Measurements from ENCODE around the gene TOX3.

Gene TOX3

DNA sequence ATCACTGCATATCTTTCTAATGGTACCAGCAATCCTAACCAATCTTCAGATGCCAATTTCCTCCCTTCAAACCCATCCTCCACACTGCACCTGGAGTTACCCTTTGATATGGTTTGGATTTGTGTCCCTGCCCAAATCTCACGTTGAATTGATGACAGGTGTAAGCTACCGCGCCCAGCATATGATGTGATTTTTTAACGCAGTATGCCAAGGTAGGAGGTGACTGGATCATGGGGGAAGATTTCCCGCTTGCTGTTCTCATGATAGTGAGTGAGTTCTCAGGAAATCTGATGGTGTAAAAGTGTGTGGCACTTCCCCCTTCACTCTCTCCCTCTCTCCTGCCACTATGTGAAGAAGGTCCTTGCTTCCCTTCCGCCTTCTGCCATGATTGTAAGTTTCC is 57.0 kb downstream of the TOX3 start:
- DNase-seq: no peak

DNA sequence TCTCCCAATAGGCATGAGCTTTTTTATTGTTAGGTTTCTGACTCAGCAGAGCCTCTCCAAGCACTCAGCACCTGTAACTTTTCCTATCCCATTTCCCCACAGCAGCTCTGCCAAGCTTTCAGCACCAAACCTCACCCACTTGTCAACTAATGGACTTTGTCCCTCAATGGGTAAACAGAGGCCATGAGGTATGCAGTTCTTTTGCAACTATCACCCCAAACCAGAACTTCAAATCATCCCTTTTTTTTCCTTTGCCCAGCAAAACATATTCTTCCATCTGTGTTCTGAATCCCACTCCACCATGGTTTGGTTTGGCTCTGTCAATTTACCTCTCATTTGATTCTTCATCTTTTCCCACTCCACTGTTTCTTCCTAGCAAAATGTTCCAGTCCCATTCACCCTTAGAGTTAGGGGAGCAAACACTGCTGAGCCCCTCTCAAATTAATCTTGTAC is 58.1 kb downstream of the TOX3 start:
- DNase-seq: no peak

DNA sequence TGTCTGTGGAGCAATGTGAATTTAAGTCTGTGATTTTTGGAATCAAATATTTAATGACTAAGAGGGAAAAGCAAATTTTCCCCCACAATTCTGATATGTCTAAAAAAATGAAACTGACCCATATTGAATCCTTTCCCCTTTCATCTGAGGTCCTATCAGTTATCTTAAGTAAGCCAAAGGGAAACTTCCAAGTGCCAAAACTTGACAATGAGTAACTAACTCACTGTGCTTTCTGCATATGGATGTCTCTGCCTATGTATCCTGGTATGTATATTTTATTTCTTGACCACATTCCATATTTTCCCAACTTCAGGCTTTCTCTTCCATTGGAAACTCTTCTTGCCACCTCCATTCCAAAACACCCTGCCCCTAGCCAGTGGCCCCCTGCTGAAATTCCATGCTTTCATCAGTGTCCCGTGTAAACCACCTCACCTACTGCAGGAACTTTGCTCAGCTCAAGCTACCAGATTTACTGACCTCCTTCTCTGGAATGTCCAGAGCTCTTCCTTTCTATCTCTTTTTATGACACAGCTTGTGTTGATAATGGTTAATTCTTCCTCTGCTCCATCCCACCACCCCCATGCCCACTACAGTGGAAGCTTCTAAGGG is 59.0 kb downstream of the TOX3 start:
- no peak for DNase-seq

DNA sequence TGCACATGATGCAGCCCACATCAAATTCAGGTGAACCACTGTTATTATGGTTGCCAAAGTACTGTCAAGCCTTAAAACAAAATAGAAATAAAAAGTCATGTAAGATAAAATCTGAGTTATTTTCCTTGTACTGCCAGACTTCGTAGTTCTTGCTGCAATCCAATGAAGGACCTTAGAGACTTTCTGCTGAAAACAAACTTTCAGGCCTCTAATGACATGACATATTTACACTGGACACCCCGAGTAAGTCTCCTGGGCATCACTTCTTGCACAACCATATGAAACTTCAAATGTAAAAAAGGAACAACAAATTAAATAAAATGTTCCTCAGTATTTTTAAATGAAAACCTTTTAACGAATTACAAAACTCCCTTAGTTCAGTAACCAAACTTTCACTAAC is 66.7 kb downstream of the TOX3 start:
- no peak for DNase-seq

DNA sequence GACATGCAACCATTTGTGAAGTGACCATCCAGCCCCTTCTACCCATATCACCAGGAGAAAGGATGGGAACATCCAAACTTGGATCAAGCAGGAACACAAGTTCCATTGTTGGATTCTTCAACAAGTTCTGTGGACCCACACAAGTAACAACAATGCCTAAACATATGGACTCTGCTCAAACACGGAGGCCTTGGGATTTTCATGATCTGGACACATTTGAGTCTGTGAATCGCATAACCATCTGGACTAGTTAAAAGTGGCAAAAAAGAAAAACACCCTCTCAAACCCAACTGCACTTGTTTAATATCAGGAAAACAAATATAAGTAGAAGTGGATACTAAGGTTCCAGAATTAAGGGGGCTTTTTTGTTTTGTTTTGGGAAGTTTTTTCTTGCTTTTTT is 70.8 kb downstream of the TOX3 start:
- no peak for DNase-seq

DNA sequence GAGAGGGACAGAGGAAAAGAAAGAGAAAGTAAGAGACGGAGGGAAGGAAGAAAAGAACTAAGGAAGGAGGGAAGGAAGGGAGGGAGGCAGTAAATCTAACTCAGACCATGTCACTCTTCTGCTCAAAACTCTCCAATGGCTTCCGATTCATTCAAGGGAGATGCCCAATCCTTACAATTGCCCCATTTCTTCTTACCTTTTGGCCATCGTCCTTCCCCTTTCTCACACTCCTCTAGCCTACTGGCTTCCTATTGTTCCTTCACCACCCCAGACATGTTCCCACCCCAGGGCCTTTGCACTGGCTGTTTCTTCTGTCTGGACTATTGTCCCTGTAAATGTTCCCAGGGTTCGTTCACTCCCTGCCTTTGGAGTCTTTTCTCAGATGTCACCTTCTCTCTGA is 72.3 kb downstream of the TOX3 start:
- DNase-seq: no peak

DNA sequence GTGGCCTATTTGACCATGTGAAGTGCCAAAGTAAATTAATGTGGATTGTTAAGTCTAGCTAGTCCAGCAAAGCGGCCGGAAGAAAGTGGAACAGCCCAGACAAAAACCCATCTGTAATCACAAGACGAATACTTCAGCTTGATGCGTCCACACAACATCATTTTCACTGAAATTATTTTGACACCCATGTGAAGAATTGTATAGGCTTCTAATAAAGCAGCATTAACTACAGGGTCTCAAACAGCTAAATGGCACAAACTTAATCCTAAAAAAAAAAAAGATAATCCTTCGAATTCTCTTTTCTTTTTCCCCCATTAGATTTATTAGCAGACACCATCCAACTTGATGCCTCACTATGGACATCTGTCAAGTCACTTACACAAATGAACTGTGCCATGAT is 73.8 kb downstream of the TOX3 start:
- no peak for DNase-seq

DNA sequence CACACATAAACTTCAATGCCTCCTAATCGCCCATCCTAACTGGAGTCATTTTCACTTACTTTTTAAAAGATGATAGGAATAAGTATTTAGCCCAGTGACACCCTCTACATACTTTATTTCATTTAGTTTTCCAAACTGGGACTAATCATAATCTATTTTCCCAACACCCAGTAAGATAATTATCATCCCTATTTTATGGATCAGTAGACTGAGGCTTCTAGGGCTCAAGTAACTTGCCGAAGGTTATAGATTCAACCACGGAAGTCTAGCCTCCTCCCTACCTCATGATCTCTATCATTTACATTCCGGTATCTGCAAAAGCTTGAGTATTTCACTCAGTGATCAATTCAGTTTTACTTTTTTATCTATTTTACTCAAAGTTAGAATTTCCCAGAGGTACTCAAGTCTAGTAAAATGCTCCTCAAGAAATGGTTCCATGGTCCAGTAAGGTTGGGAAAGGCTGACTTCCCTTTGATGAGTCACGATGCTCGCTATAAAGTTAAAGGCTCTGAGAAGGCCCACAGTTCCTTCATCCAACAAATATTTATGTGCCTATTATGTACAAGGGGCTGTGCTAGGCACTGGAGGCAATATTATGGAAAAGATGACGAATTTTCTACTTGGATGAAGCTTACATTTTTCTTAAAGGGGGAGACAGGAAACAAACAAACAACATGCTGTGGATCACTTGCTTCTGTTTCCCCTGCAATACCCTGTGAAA is 75.1 kb downstream of the TOX3 start:
- DNase-seq: no peak

DNA sequence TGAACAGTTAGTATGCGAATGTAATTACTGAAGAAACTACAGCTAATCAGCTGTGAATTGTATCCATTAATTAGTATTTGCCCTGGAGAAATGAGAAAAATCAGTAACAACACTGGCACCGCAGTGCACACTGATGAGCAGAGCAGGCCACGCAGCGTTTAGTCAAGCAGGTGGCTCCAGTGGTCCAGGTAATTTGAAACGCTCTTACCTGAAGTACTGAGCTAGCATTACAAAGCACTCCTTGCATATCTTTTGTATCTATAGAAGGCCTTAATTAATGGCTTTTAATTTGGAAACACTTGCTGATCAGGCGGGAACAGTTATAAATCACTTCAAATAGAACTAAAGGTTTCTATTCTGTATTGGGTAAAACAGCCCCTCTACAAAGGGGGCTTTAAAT is 76.4 kb downstream of the TOX3 start:
- no peak for DNase-seq

DNA sequence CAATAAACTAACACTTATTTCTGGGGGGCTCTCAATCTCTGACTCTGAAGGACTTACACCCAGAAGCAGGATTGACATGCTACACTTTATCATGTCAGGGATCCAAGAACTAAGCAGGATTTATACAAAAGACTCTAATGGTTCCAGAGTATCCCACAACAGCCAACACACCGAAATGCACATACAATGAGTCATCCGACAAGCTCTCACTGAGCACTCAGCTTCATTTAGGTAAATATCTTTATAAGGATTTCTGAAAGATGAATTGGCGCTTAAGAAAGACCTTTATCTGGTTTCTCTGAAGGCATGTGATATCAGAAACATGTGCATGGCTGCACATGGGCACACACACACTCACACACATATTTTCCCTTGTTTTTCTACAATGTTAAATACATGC is 77.2 kb downstream of the TOX3 start:
- no peak for DNase-seq

DNA sequence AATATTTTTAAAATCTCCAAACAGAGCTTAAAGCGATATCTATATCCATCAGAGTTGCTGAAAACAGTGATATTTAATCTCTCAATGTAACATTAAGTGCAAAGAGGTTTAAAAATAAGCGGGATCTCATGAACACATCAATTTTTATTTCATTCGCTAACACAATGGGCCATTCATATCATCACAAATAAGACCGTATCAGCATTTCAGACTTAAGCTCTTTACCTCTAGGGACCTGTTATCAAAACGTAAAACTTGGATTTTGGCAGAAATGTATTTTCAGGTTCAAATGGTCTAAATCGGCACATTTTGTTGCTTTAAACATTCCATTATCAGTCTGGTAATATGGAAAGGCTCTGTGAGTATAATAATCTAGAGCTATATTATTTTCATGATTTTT is 77.9 kb downstream of the TOX3 start:
- DNase-seq: no peak

DNA sequence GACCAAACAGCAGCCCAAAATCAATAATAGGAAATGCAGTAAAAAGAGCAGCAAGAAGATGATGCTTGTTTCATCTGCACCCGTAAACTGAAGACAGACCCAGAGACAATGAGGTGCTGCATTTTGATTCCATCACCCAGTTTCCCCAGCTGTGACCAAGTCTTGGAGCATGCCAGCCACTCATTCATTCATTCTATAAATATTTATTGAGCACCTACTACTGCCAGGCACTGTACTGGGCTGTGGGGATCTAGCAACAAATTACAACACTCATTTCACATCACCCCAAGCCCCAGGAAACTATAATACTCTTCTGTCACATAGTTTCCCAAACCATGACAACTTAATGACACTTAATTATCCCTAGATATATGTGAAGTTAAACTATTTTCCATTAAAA is 79.2 kb downstream of the TOX3 start:
- no peak for DNase-seq

DNA sequence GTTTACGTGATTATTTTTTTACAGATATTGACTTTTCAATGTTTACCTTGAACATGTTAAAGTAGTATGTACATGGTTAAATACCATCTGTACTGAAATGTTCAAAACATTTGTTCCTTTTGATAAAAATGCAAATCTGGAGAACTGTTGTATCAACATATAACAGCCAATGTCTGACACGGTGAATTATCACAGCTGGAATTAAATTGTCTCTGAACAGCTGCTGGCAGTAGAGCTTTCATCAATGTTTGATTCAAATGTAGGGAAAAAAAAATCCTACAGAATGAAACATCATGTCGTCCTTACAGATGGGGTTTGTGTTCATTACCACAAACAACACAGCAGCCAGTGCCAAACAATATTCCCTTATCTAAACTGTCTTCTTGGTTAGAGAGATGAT is 79.9 kb downstream of the TOX3 start:
- no peak for DNase-seq

DNA sequence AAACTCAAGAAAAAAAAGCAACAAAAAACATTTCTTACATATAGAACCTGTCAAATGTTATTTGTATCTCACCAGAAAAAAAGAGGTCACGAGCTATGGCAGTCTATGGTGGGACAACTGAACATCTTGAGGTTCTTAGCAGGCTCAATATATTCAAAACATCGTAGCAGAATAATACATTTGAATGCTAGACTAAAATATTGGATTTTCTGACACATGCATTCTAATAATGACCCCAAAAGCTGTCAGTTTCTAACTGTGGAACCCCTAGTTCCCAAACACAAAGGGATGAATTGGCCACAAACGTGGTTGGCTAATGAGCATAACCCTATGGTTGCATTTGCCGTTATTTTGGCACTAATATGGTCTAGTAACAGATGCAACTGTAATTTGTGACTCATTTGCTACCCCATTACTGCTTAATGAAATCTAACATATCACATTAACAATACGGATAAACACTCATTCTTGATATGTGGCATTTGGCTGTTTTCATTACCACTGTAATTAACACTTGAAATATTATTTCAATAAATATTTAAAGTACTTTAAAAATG is 81.2 kb downstream of the TOX3 start:
- DNase-seq: no peak

DNA sequence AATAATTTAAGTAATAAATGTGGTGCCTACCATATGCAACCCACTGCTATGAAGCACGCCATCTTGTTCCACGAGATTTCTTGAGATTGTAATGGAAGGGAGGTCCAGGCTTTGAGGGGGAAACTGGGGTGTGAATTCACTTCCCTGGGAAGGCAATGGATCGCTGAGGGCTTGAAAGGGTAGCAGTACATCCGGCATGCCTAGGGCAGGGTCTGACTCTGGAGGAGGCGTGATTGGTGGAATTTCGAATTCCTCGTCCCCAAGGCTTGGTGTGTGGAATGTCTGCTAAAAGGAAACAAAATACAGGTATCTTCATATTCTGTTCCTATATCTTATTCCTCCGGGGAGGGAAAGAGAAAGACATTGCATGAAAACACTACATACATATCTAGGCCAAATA is 83.0 kb downstream of the TOX3 start:
- no peak for DNase-seq

DNA sequence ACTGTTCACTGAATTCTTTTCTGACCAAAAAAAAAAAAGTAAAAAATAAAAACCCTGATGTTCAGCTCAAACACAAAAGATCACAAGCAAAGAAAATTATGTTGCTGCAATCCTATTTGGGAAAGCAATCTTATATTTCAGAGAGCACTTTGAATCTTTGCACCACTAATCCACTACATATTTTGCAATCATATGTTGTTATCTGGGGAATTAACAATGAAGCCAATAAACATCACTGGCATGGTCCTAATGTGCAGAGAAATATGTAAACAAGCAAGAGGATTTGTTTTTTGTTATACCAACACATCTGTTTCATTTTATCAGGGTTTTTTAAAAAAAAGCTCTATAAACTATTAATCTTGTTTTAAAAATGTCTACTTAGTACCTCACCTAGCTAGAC is 84.1 kb downstream of the TOX3 start:
- no peak for DNase-seq

DNA sequence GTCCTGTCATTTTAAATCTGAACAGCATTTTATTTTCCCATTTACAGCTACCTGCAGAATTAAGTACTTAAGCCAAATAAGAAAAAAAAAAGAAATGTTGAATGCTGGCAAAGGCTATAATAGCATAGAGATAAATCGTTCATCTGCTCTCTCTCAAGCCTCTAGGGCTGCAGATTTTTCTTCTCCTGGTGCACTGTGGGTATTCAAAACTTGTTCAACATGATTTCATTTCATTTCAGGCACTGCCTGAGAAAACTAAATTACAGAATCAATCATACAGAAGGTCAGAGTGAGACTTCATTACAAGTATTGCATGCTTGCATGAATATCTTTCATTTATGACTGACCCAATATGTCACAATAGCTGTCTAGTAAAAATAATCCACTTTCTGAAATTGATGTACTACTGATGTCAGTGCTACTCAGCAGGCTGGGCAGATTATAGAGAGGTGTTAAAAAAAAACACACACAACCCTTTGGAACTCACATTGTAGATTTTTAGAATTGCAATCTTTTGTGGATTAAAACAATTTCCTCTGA is 86.2 kb downstream of the TOX3 start:
- no peak for DNase-seq

DNA sequence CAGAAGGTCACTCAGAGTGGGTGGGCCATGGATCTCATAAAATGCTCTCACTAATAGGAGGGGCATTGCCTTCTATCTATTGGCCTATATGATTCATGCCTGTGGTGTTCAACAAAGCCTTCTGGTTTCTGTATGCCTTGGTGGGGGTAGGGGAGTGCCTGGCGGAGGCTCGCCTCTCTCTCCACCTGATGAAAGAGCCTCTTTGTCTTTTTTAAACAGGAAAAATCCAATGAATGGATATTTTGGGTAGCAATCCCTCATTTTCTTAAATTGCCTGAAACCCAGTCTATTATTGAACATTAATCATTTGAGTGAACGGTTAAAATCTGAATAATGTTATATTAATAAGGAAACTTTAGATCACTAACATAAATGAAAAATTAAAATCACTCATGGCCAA is 90.6 kb downstream of the TOX3 start:
- DNase-seq: no peak

DNA sequence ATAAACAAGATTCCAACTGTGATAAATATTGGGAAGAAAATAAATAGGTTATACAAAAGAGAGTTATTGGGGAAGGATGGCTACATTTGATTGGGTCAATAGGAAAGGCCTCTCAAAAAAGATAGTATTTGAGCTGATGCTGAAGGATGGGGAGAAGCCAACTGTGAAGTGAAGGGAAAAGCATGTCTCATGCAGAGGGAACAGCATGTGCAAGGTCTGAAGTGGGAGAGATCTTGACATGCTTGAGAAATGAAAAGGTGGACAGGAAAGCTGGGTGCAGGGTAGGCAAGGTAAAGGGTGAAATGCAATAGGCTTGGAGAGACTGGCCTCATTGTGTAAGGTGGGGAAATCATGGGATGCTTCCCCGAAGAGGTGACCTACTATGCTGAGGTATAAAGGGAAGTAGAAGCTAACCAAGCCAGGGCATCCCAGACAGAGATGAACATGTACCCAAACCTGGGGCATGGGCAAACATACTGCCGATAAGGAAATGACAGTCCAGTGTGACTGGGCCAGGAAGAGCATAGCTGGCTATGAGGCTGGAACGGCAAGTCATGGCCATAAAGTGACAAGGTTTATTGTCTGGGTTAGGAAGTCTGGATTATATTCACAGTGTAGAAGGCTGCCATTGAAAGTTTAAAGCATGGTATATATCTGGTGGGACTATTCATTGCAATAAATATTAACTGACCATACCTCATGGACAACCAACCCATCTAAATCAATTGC is 91.2 kb downstream of the TOX3 start:
- DNase-seq: no peak

DNA sequence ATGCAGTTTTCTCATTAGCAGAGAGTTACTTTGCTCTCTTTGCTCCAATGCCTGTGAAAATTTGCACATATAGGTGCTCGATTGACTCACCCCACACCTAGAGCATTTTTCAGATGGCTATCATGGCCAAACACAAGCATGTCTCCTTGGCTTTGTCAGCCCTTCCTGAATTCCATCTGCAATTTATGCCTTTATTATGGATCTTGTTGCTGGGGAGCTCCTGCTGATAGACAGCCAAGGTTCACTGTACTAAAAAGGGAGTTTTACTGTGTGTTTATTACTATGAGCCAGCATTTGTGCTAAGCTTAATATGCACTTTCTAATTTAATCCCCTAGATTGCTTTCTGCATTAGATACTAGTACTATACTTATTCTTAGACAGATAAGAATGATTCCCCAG is 93.3 kb downstream of the TOX3 start:
- no peak for DNase-seq

DNA sequence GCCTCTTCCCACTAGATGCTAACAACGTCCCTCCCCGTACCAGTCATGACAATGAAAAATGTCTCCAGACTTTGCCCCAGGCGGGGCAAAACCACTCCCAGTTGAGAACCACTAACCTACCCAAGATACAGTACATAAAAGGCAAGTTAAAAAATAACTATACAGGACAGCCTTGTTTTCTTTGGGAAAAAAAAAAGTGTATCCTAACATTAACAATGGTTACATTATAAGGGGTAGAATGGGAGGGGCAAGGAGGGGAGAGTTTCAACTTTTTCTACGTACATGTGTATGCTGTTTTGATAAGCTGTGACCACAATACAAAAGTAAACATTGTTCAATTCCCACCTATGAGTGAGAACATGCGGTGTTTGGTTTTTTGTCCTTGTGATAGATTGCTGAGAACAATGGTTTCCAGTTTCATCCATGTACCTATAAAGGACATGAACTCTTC is 94.9 kb downstream of the TOX3 start:
- no peak for DNase-seq

DNA sequence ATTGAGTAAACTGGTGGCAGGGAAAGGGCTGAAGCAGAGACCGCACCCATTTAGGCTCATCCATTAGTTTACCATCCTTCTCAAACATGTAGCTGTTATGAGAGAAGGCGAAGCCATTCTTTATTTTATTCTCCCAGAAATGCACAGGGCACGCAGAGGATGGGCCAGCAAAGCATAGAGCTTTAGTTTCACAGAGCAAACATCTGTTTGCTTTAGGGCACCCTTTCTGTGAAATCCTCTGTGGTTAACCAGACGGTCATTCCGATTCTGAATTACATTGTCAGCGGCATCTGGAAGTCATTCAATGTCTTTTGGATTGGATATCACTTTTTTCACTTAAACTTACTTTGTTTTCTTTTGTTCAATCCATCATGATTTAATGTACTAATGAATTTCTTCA is 96.0 kb downstream of the TOX3 start:
- no peak for DNase-seq

DNA sequence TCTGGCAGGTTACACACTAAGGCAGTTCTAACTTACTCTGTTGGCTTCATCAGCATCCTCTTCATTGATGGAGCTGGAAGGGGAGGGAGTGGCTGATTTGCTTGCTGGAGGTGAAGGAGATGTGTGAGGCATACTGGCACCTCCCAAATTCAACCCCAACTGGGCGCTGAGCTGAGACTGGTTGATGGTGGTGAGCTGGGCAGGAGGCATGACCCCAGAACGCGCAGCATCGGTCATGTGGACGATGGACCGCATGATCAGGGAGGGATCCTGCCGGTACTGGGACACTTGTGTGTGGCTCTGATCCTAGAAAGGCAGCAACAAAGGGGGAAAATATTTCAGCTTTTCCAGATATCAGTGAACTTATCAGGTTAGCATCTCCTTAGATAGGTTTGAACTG is 96.7 kb downstream of the TOX3 start:
- DNase-seq: no peak

DNA sequence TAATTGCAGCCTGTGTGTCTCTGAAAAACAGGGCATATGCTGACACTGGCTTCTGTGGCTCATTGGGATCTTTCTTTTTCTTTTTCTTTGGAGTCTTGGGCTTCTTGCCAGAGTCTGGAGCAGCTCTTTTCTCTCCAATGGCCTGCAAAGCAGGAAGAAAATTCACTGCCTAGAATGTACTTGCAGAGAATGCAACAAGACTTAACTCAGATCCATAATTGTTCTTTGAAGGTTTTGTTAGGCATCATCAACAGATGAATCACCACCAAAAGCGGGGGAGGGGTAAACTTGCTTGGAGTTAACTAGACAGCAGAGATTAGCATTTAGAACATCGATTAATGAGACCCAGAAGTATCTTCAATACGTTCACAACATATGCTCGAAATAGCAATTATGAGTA is 100.9 kb downstream of the TOX3 start:
- DNase-seq: no peak
